NCI-H1417 treated with DMSO at 0.1 percent for 48 hours (cell line): ENCODE data around the gene EGFLAM.

Experiments
- DNase-seq: peaks from one replicate; lab custom pipeline; 2025; lab: John Stamatoyannopoulos, UW

Gene EGFLAM

GRCh38 chr5:38420246-38420645 is 161.9 kb downstream of the EGFLAM start:
- no peak for DNase-seq

- DNase-seq: peak; percentile 21
Measured at GRCh38 chr5:38420691-38421390, 162.5 kb downstream of the EGFLAM start.

- DNase-seq: no peak
Measured at GRCh38 chr5:38422622-38423021, 164.3 kb downstream of the EGFLAM start.

- no peak for DNase-seq
Measured at GRCh38 chr5:38423276-38424147, 165.2 kb downstream of the EGFLAM start.

GRCh38 chr5:38424148-38425060 is 166.0 kb downstream of the EGFLAM start:
- no peak for DNase-seq

- no peak for DNase-seq
Measured at GRCh38 chr5:38426490-38426889, 168.1 kb downstream of the EGFLAM start.

GRCh38 chr5:38426986-38427950 is 168.9 kb downstream of the EGFLAM start:
- no peak for DNase-seq

- DNase-seq: no peak
Measured at GRCh38 chr5:38431242-38431853, 173.0 kb downstream of the EGFLAM start.

GRCh38 chr5:38433160-38433861 is 175.0 kb downstream of the EGFLAM start:
- no peak for DNase-seq

GRCh38 chr5:38434966-38435705 is 176.8 kb downstream of the EGFLAM start:
- DNase-seq: no peak

- DNase-seq: no peak
Measured at GRCh38 chr5:38438757-38439156, 180.4 kb downstream of the EGFLAM start.

GRCh38 chr5:38441453-38442246 is 183.3 kb downstream of the EGFLAM start:
- peak; percentile 83 for DNase-seq

- DNase-seq: no peak
Measured at GRCh38 chr5:38442247-38442573, 183.9 kb downstream of the EGFLAM start.

GRCh38 chr5:38443390-38443789 is 185.0 kb downstream of the EGFLAM start:
- DNase-seq: no peak

GRCh38 chr5:38445374-38446028 is 187.1 kb downstream of the EGFLAM start:
- DNase-seq: no peak

- no peak for DNase-seq
Measured at GRCh38 chr5:38446029-38446522, 187.7 kb downstream of the EGFLAM start.

GRCh38 chr5:38447056-38447455 is 188.7 kb downstream of the EGFLAM start:
- no peak for DNase-seq

GRCh38 chr5:38447786-38448185 is 189.4 kb downstream of the EGFLAM start:
- no peak for DNase-seq
